ENCODE measurements around the gene ADK. TPM values are rescaled to one million over a fixed set of nuclear protein-coding genes. Genes with fewer than 3 reads are reported as not detected.
"Not testable (repeated sequence)": the region's sequence is repeated elsewhere in the genome, so short reads cannot be mapped to it uniquely, and the experiment has no call there.

ADK gene
- total RNA-seq, 4 donors from 2014 or later, result 15.3 to 23.3 (median 20.8) TPM

DNA sequence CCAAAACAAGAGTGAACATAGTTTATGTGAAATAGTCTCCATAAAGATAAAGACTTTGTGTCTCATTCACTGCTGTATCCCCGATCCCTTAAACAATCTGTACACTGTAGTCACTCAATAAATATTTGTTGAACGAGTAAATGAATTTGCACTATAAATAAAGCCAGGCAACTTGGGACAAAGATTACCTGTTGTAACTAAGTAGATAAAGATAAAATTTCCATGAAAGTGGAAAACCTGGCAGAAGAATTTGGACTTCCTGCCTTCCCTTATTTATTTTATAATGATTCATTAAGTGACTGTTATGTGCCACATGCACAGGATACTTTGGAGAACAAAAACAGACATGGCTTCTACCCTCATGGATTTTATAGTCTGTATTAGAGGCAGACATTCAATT is 397.7 kb downstream of the ADK start:
- Histone ChIP-seq H3K4me3 (no peak overlapping the region), H3K4me1 (no peaks in the 10 kb centered on the region), H3K27me3 (no peaks in the 10 kb centered on the region), H3K36me3 (no peaks in the 10 kb centered on the region), H3K9me3 (no peaks in the 10 kb centered on the region), H3K27ac (no peak overlapping the region)
- TF ChIP-seq POLR2A (IDR thresholded peaks at IDR 0.05) (no peak), POLR2AphosphoS5 (IDR thresholded peaks at IDR 0.05) (no peak), EP300 (IDR thresholded peaks at IDR 0.05) (no peak)
- TF ChIP-seq, protein P1, sequence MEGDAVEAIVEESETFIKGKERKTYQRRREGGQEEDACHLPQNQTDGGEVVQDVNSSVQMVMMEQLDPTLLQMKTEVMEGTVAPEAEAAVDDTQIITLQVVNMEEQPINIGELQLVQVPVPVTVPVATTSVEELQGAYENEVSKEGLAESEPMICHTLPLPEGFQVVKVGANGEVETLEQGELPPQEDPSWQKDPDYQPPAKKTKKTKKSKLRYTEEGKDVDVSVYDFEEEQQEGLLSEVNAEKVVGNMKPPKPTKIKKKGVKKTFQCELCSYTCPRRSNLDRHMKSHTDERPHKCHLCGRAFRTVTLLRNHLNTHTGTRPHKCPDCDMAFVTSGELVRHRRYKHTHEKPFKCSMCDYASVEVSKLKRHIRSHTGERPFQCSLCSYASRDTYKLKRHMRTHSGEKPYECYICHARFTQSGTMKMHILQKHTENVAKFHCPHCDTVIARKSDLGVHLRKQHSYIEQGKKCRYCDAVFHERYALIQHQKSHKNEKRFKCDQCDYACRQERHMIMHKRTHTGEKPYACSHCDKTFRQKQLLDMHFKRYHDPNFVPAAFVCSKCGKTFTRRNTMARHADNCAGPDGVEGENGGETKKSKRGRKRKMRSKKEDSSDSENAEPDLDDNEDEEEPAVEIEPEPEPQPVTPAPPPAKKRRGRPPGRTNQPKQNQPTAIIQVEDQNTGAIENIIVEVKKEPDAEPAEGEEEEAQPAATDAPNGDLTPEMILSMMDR (IDR thresholded peaks at IDR 0.05), result no peak
- ATAC-seq, result no peak
- 55 to 64% methylated on average over 2 of the region's 2 CpGs for WGBS, 2 donors (ENCODE audit: low coverage in 1 of 2)

DNA sequence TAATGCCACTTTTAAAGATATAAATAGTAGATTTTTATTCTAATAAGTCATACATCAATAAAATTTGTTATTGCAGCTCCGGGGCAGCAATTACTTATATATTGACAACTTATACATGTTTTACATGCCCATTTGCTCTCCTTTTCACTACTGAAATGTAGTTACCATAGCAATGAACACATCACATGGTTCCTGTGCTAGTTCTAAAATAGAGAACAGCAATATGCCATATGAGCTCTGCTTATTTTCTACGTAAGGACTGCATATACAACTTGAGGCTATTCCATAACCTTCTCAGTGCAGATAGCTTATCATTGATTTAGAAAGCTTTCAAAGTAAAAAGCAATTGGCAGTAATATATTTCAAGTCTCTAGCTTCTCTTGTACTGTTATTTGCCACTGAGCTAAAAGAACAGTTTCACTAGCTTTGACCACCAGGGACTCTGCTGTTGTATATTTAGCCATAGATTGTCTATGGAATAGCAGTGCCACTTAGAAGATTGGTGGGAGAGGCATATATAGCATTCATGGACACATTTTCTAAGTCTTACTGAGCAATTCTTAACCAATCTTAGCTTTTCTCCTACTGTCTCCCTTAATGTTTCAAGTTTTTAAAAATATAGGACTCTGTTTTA is 405.2 kb downstream of the ADK start:
- 91 to 94% methylated on average over 2 of the region's 2 CpGs for WGBS, 2 donors (ENCODE audit: low coverage in 1 of 2)
- Histone ChIP-seq H3K27ac (no peak overlapping the region), H3K27me3 (no peaks in the 10 kb centered on the region), H3K4me3 (no peak overlapping the region), H3K36me3 (peaks cover 0 to 3% of the 10 kb centered on the region in 2 donors), H3K4me1 (no peaks in the 10 kb centered on the region), H3K9me3 (no peaks in the 10 kb centered on the region)
- no peak for ATAC-seq
- TF ChIP-seq POLR2A (IDR thresholded peaks at IDR 0.05) (no peak), POLR2AphosphoS5 (IDR thresholded peaks at IDR 0.05) (no peak), EP300 (IDR thresholded peaks at IDR 0.05) (no peak)
- TF ChIP-seq, protein P1 (IDR thresholded peaks at IDR 0.05), result no peak

DNA sequence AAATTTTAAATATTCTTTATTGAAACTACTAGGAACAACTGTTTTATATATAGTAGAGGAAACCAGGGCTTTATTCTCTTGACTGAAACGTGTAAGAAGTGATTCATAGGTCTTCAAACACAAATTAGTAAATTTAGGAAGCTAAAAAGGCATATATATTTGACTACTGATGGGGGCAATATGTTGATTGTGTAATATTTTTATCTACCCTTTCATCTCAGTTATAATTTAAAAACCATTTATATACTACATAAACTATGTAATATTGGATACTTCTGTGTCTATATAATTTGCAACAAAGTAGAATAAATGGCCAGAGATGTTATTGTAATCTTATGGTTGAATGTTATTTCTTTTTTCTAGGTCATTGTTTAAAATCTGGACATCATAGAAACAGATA is 406.1 kb downstream of the ADK start:
- H3K9me3 ChIP-seq, result no peaks in the 10 kb centered on the region
- TF ChIP-seq, protein P1 (IDR thresholded peaks at IDR 0.05), result no peak
- 67 to 90% methylated on average over 1 of the region's 1 CpG for WGBS, 2 donors (ENCODE audit: low coverage in 1 of 2)
- H3K4me3 ChIP-seq, result no peak overlapping the region
- no peak overlapping the region for H3K27ac ChIP-seq
- ATAC-seq, result no peak
- H3K4me1 ChIP-seq, result no peaks in the 10 kb centered on the region
- H3K27me3 ChIP-seq, result no peaks in the 10 kb centered on the region
- H3K36me3 ChIP-seq, result peaks cover 0 to 3% of the 10 kb centered on the region in 2 donors

DNA sequence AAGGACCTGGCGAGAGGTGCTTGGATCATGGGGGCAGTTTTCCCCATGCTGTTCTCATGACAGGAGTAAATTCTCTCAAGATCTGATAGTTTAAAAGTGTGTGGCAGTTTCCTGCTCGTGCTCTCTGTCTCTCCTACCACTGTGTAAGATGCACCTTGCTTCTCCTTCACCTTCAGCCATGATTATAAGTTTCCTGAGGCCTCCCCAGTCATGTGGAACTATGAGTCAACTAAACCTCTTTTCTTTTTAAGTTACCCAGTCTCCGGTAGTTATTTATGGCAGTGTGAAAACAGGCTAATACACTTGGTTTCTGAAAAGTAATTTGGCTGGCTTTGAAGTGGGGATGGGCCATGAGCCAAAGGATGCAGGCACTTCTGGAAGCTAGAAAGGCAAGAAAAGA is 407.4 kb downstream of the ADK start:
- TF ChIP-seq, protein P1 (IDR thresholded peaks at IDR 0.05), result no peak
- TF ChIP-seq POLR2A (IDR thresholded peaks at IDR 0.05), result no peak
- TF ChIP-seq EP300 (IDR thresholded peaks at IDR 0.05), result no peak
- TF ChIP-seq POLR2AphosphoS5 (IDR thresholded peaks at IDR 0.05), result no peak
- no peak for ATAC-seq
- Histone ChIP-seq H3K9me3 (no peaks in the 10 kb centered on the region), H3K36me3 (peaks cover 0 to 3% of the 10 kb centered on the region in 2 donors), H3K4me3 (no peak overlapping the region), H3K27me3 (no peaks in the 10 kb centered on the region), H3K27ac (no peak overlapping the region), H3K4me1 (no peaks in the 10 kb centered on the region)
- 73 to 91% methylated on average over 1 to 3 of the region's 3 CpGs for WGBS, 2 donors (ENCODE audit: low coverage in 1 of 2)

DNA sequence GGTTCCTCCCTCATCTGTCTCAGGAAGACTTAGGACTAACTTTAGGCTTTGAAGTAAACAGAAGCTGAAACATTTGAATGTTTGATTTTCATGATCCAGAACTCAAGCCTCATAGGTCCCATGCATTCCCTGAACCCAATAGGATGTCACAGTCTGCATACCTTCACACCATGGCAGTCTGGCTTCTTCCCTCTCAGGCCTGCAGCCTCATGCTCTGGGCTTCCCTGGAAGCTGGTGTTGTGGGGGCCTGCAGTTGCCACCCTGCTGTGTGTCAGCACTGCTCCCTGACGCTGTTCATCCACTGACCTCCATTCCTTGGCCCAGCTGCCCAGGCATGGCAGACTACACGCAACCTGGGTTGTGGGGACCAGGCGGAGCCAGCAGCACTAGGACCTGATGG is 407.9 kb downstream of the ADK start:
- TF ChIP-seq POLR2A (IDR thresholded peaks at IDR 0.05) (no peak), EP300 (IDR thresholded peaks at IDR 0.05) (no peak), POLR2AphosphoS5 (IDR thresholded peaks at IDR 0.05) (no peak)
- TF ChIP-seq, protein P1 (IDR thresholded peaks at IDR 0.05), result no peak
- no peak for ATAC-seq
- 100% methylated on average over 2 of the region's 3 CpGs; no CpG with 5 or more reads in 1 of the 2 donors for whole genome bisulfite sequencing, 2 donors (ENCODE audit: low coverage in 1 of 2)
- Histone ChIP-seq H3K4me1 (no peaks in the 10 kb centered on the region), H3K36me3 (peaks cover 0 to 3% of the 10 kb centered on the region in 2 donors), H3K9me3 (no peaks in the 10 kb centered on the region), H3K27me3 (no peaks in the 10 kb centered on the region), H3K27ac (no peak overlapping the region), H3K4me3 (no peak overlapping the region)

DNA sequence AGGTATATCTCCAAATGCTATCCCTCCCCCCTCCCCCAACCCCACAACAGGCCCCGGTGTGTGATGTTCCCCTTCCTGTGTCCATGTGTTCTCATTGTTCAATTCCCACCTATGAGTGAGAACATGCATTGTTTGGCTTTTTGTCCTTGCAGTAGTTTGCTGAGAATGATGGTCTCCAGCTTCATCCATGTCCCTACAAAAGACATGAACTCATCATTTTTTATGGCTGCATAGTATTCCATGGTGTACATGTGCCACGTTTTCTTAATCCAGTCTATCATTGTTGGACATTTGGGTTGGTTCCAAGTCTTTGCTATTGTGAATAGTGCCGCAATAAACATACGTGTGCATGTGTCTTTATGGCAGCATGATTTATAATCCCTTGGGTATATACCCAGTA is 417.9 kb downstream of the ADK start:
- ATAC-seq, H3K36me3 ChIP-seq, H3K27me3 ChIP-seq, H3K27ac ChIP-seq, H3K9me3 ChIP-seq, H3K4me3 ChIP-seq, H3K4me1 ChIP-seq: not testable (repeated sequence)
- no CpG with 5 or more reads among the region's 4 CpGs for WGBS, 2 donors (ENCODE audit: low coverage in 1 of 2)

DNA sequence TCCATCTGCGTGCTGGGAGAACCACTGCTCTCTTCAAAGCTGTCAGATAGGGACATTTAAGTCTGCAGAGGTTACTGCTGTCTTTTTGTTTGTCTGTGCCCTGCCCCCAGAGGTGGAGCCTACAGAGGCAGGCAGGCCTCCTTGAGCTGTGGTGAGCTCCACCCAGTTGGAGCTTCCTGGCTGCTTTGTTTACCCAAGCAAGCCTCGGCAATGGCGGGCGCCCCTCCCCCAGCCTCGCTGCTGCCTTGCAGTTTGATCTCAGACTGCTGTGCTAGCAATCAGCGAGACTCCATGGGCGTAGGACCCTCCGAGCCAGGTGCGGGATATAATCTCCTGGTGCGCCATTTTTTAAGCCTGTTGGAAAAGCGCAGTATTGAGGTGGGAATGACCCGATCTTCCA is 422.5 kb downstream of the ADK start:
- not testable (repeated sequence) for H3K4me3 ChIP-seq, H3K36me3 ChIP-seq, H3K4me1 ChIP-seq, H3K27me3 ChIP-seq, H3K27ac ChIP-seq, H3K9me3 ChIP-seq, ATAC-seq
- 100% methylated on average over 3 to 5 of the region's 12 CpGs for WGBS, 2 donors (ENCODE audit: low coverage in 1 of 2)

Data from gastroesophageal sphincter (tissue), 4 donors.